Calu3 (cell line): ENCODE measurements around the gene ITGA11. TPM values are rescaled to one million over a fixed set of nuclear protein-coding genes. Genes with fewer than 3 reads are reported as not detected.

Experiments used
- BruUV-seq: library from RNA; stranded (reverse); fragments of 400-500 nt; replicated peaks from 2 replicates; lab custom pipeline; 2021; lab: Mats Ljungman, UMichigan
- CTCF ChIA-PET: fragments of 300-600 bp; sonication (Branson Sonifier 250); formaldehyde crosslinking; loops from one replicate; lab custom pipeline; 2022; ENCODE audit warnings: antibody characterized with exemption; lab: Charles Lee
- DNase-seq: peaks from one replicate; pipeline ENCODE4 v3.0.0; 2022
- H3K27ac Mint-ChIP-seq: one replicate; pipeline ENCODE4 v1.8.0; 2022; ENCODE audit warnings: mixed read lengths; ENCODE audit not compliant: unreplicated experiment
- H3K27me3 Mint-ChIP-seq: one replicate; pipeline ENCODE4 v1.8.0; 2022; ENCODE audit warnings: mixed read lengths; ENCODE audit not compliant: unreplicated experiment
- H3K36me3 Mint-ChIP-seq: one replicate; pipeline ENCODE4 v1.8.0; 2022; ENCODE audit warnings: mild to moderate bottlenecking, moderate library complexity, mixed read lengths; ENCODE audit not compliant: insufficient read depth, unreplicated experiment
- H3K4me1 Mint-ChIP-seq: one replicate; pipeline ENCODE4 v1.8.0; 2022; ENCODE audit warnings: mild to moderate bottlenecking, low read depth, mixed read lengths; ENCODE audit not compliant: unreplicated experiment
- H3K4me3 Mint-ChIP-seq: one replicate; pipeline ENCODE4 v1.8.0; 2022; ENCODE audit warnings: mild to moderate bottlenecking, low read depth, moderate library complexity, mixed read lengths; ENCODE audit not compliant: unreplicated experiment
- H3K9me3 Mint-ChIP-seq: one replicate; pipeline ENCODE4 v1.8.0; 2022; ENCODE audit warnings: low read depth, mixed read lengths; ENCODE audit not compliant: unreplicated experiment
- CTCF ChIP-seq: fragments of 200-600 bp; IDR thresholded peaks from one replicate; pipeline ENCODE4 v1.8.0; 2022; ENCODE audit warnings: antibody characterized with exemption; ENCODE audit not compliant: unreplicated experiment
- intact Hi-C: fragments of 100-400 bp; cut with micrococcal nuclease; formaldehyde crosslinking; loops from one replicate; pipeline ENCODE4 v1.10.0; 2022; ENCODE audit not compliant: unreplicated experiment
- total RNA-seq: library from RNA; stranded (reverse); gene quantifications from 2 replicates; pipeline ENCODE4 v1.2.3, GENCODE V29; 2022

Gene ITGA11
- total RNA-seq, 1 experiment from 2014 or later, result not detected

GRCh38 chr15:68415501-68416157 is 16.3 kb downstream of the ITGA11 start:
- H3K36me3 Mint-ChIP-seq, result no peaks in the 10 kb centered on the region
- BruUV-seq, result no TSS peak
- no peak overlapping the region for H3K27ac Mint-ChIP-seq
- CTCF ChIA-PET, result interaction anchor here (0.5 to 0.7 kb wide), 2 partner anchors 119 to 342 kb away, joined by 3 read pairs; no protein-coding TSS in a partner anchor
- DNase-seq, result no peak
- intact Hi-C loops, result no loop called here
- no peak for TF ChIP-seq CTCF
- no peaks in the 10 kb centered on the region for H3K9me3 Mint-ChIP-seq
- no peak overlapping the region for H3K4me3 Mint-ChIP-seq
- H3K4me1 Mint-ChIP-seq, result peaks cover 6% of the 10 kb centered on the region
- peaks cover 13% of the 10 kb centered on the region for H3K27me3 Mint-ChIP-seq

GRCh38 chr15:68415061-68415460 is 16.9 kb downstream of the ITGA11 start:
- Mint-ChIP-seq H3K4me1 (peaks cover under 1% of the 10 kb centered on the region), H3K36me3 (no peaks in the 10 kb centered on the region), H3K4me3 (no peak overlapping the region), H3K9me3 (no peaks in the 10 kb centered on the region), H3K27me3 (peaks cover 13% of the 10 kb centered on the region), H3K27ac (no peak overlapping the region)
- intact Hi-C loops, result no loop called here
- CTCF ChIA-PET, result interaction anchor here (1.5 kb wide), 1 partner anchor 8 kb away, joined by 5 read pairs; no protein-coding TSS in a partner anchor
- DNase-seq, result no peak
- no TSS peak for BruUV-seq
- no peak for TF ChIP-seq CTCF

- H3K27me3 Mint-ChIP-seq, result peaks cover 13% of the 10 kb centered on the region
- no peaks in the 10 kb centered on the region for H3K4me1 Mint-ChIP-seq
- intact Hi-C loops, result no loop called here
- no peaks in the 10 kb centered on the region for H3K9me3 Mint-ChIP-seq
- no peaks in the 10 kb centered on the region for H3K36me3 Mint-ChIP-seq
- CTCF ChIA-PET, result interaction anchor here (1.5 kb wide), 1 partner anchor 9 kb away, joined by 5 read pairs; no protein-coding TSS in a partner anchor
- no peak overlapping the region for H3K27ac Mint-ChIP-seq
- no TSS peak for BruUV-seq
- no peak for TF ChIP-seq CTCF
- no peak overlapping the region for H3K4me3 Mint-ChIP-seq
- no peak for DNase-seq
Observed at GRCh38 chr15:68414591-68414990, 17.4 kb downstream of the ITGA11 start.

GRCh38 chr15:68414206-68414555 is 17.8 kb downstream of the ITGA11 start:
- TF ChIP-seq CTCF, result no peak
- peaks cover 13% of the 10 kb centered on the region for H3K27me3 Mint-ChIP-seq
- H3K36me3 Mint-ChIP-seq, result no peaks in the 10 kb centered on the region
- intact Hi-C loops, result no loop called here
- no peak overlapping the region for H3K27ac Mint-ChIP-seq
- no TSS peak for BruUV-seq
- H3K4me3 Mint-ChIP-seq, result no peak overlapping the region
- H3K9me3 Mint-ChIP-seq, result no peaks in the 10 kb centered on the region
- H3K4me1 Mint-ChIP-seq, result no peaks in the 10 kb centered on the region
- CTCF ChIA-PET, result interaction anchor here (1.5 kb wide), 1 partner anchor 9 kb away, joined by 5 read pairs; no protein-coding TSS in a partner anchor
- DNase-seq, result no peak
